GM12878 (cell line): Measurements from ENCODE around the gene IBTK. TPM values are rescaled to one million over a fixed set of nuclear protein-coding genes. Genes with fewer than 3 reads are reported as not detected.

Experiments used
- ATAC-seq: fragments of 200-7000 bp; cut with Tn5 transposase; 3 replicates; pipeline ENCODE4 v1.9.1; 2020; ENCODE audit warnings: mild to moderate bottlenecking, moderate library complexity
- BruUV-seq: library from RNA; stranded (reverse); fragments of 400-500 nt; replicated peaks from 2 replicates; lab custom pipeline; 2021; lab: Mats Ljungman, UMichigan
- CTCF ChIA-PET: fragments of 300-600 bp; sonication (Branson Sonifier 250); formaldehyde crosslinking; extraction: SDS; loops from one replicate; lab custom pipeline; 2021; ENCODE audit warnings: inconsistent platforms; lab: Yijun Ruan, JAX
- POLR2A ChIA-PET: fragments of 350-600 bp; formaldehyde crosslinking; extraction: SDS; loops from one replicate; lab custom pipeline; 2021; ENCODE audit warnings: inconsistent platforms; lab: Charles Lee
- RAD21 ChIA-PET: fragments of 300-600 bp; sonication (Branson Sonifier 250); formaldehyde crosslinking; loops from one replicate; lab custom pipeline; 2023; ENCODE audit warnings: antibody characterized with exemption; ENCODE audit not compliant: unreplicated experiment; lab: Charles Lee
- SMC1A ChIA-PET: fragments of 300-600 bp; sonication (Branson Sonifier 250); formaldehyde crosslinking; loops from one replicate; lab custom pipeline; 2023; ENCODE audit not compliant: unreplicated experiment, uncharacterized antibody; lab: Charles Lee
- DNase-seq: peaks from one replicate; pipeline ENCODE4 v3.0.0-alpha.2; 2011; ENCODE audit warnings: low read depth, low spot score
- FAIRE-seq: peaks from 3 replicates; lab custom pipeline; 2011; peaks lifted over from hg19 to GRCh38; lab: Jason Lieb, UNC
- H2AFZ ChIP-seq: 2 replicates; pipeline ENCODE4 v1.6.0; 2011; ENCODE audit warnings: low read depth, low read length, control low read depth; ENCODE audit not compliant: control insufficient read depth
- H3K27ac ChIP-seq: 2 replicates; pipeline ENCODE4 v1.5.1; 2011; ENCODE audit warnings: control low read depth; ENCODE audit not compliant: control insufficient read depth, insufficient read depth
- H3K27me3 ChIP-seq, 2 experiments: replicated peaks in 1 of 2; 2 replicates each; pipeline versions ENCODE4 v1.6.0 to v1.6.1; 2011; ENCODE audit warnings: low read length in 1 of 2; ENCODE audit not compliant: control insufficient read depth in 2 of 2, insufficient read depth in 2 of 2
- H3K36me3 ChIP-seq, 2 experiments: 2 replicates each; pipeline ENCODE4 v1.5.1; 2011; ENCODE audit warnings: low read length in 1 of 2; ENCODE audit not compliant: control insufficient read depth in 2 of 2, insufficient read depth in 2 of 2
- H3K4me1 ChIP-seq: 2 replicates; pipeline ENCODE4 v1.6.1; 2011; ENCODE audit warnings: mild to moderate bottlenecking, low read length, moderate library complexity, mixed read lengths; ENCODE audit not compliant: control insufficient read depth, insufficient read depth
- H3K4me2 ChIP-seq: 2 replicates; pipeline ENCODE4 v1.6.0; 2011; ENCODE audit warnings: control low read depth; ENCODE audit not compliant: control insufficient read depth, insufficient read depth
- H3K4me3 ChIP-seq: fragments of 200-600 bp; sonication (generic); 2 replicates; pipeline ENCODE4 v1.5.1; 2016
- H3K79me2 ChIP-seq: 2 replicates; pipeline ENCODE4 v1.6.0; 2011; ENCODE audit warnings: low read length; ENCODE audit not compliant: control insufficient read depth, insufficient read depth
- H3K9ac ChIP-seq: 2 replicates; pipeline ENCODE4 v1.8.0; 2011; ENCODE audit warnings: low read length, control low read depth, mixed read lengths; ENCODE audit not compliant: control insufficient read depth, insufficient read depth
- H3K9me3 ChIP-seq: replicated peaks from 3 replicates; pipeline ENCODE4 v1.5.1; 2011; ENCODE audit warnings: mild to moderate bottlenecking, low read length; ENCODE audit not compliant: control insufficient read depth, insufficient read depth
- H4K20me1 ChIP-seq: 2 replicates; pipeline ENCODE4 v1.6.0; 2011; ENCODE audit not compliant: control insufficient read depth, insufficient read depth
- CBX3 ChIP-seq: fragments of 200-600 bp; sonication (generic); IDR thresholded peaks from 2 replicates; pipeline ENCODE4 v1.6.1; 2016; ENCODE audit warnings: low read depth, borderline replicate concordance
- EED ChIP-seq: sonication (generic); IDR thresholded peaks from 2 replicates; pipeline ENCODE4 v1.6.1; 2016; ENCODE audit warnings: antibody characterized with exemption, low read depth
- EGR1 ChIP-seq, 2 experiments: IDR thresholded peaks; 1 replicate in 1 of 2; 2 replicates in 1 of 2; pipeline ENCODE4 v1.6.1; 2011 to 2012; ENCODE audit warnings: low read depth in 2 of 2, low read length in 2 of 2, borderline replicate concordance in 1 of 2, mild to moderate bottlenecking in 1 of 2, moderate library complexity in 1 of 2
- FOXM1 ChIP-seq: IDR thresholded peaks from 2 replicates; pipeline ENCODE4 v1.6.1; 2012; ENCODE audit warnings: low read depth, mild to moderate bottlenecking, inconsistent platforms, low read length, moderate library complexity
- GABPA ChIP-seq: IDR thresholded peaks from 2 replicates; pipeline ENCODE4 v1.6.1; 2014; ENCODE audit warnings: antibody characterized with exemption, low read depth, mild to moderate bottlenecking, inconsistent platforms
- SRF ChIP-seq, 2 experiments: IDR thresholded peaks; 2 replicates each; pipeline ENCODE4 v1.6.1; 2011; ENCODE audit warnings: low read depth in 2 of 2, low read length in 2 of 2, mild to moderate bottlenecking in 1 of 2, moderate library complexity in 1 of 2
- WGBS: methylation state at CpG from one replicate; pipeline ENCODE4 v1.1.6; 2016; ENCODE audit warnings: low lambda C conversion rate; ENCODE audit not compliant: insufficient replicate concordance, insufficient coverage; ENCODE audit errors: missing lambda C conversion rate; 5-methylcytosine and 5-hydroxymethylcytosine counted together
- in situ Hi-C: fragments of 300-500 bp; cut with MboI; formaldehyde crosslinking; loops from 9 replicates; pipeline ENCODE4 v1.14.3; 2018; ENCODE audit warnings: mixed read lengths
- intact Hi-C: fragments of 100-400 bp; cut with micrococcal nuclease; formaldehyde crosslinking; loops from one replicate; pipeline ENCODE4 v1.14.2; 2022; ENCODE audit not compliant: unreplicated experiment
- polyA plus RNA-seq, 11 experiments: library from polyadenylated mRNA; depleted of rRNA in 4 of 11; unstranded in 6 of 11; stranded (reverse) in 5 of 11; fragments of >200 nt; fragmentation: Nextera tagmentation in 4 of 11; fragmentation: Illumina TruSeq in 1 of 11; extraction: Ambion mirVana in 4 of 11; extraction: Trizol in 1 of 11; gene quantifications; 1 replicate in 1 of 11; 2 replicates in 10 of 11; pipeline versions ENCODE4 v1.2.1 to v1.2.3, GENCODE V29; 2011 to 2016; ENCODE audit warnings: inconsistent platforms in 2 of 11, missing spikeins in 2 of 11, low read depth in 1 of 11
- total RNA-seq, 4 experiments: library from RNA; depleted of rRNA in 3 of 4; stranded (reverse); fragments of >200 nt in 3 of 4; fragmentation: Illumina TruSeq in 1 of 4; extraction: Trizol in 1 of 4; gene quantifications; 2 replicates each; pipeline versions ENCODE4 v1.2.1 to v1.2.3, GENCODE V29; 2013 to 2021
- TF ChIP-seq, protein P1 (sequence below): IDR thresholded peaks from 2 replicates; pipeline ENCODE4 v1.6.1; 2011; ENCODE audit warnings: borderline replicate concordance, low read depth, mild to moderate bottlenecking, moderate library complexity, low read length; ENCODE audit not compliant: insufficient read depth, poor library complexity, severe bottlenecking

The IBTK gene
- total and polyA plus RNA-seq, 10 of the 15 experiments (the other 5 are each of a cell fraction or from before 2014, with no cell fraction given) = 12.0 to 32.1 (median 20.9) TPM

DNA sequence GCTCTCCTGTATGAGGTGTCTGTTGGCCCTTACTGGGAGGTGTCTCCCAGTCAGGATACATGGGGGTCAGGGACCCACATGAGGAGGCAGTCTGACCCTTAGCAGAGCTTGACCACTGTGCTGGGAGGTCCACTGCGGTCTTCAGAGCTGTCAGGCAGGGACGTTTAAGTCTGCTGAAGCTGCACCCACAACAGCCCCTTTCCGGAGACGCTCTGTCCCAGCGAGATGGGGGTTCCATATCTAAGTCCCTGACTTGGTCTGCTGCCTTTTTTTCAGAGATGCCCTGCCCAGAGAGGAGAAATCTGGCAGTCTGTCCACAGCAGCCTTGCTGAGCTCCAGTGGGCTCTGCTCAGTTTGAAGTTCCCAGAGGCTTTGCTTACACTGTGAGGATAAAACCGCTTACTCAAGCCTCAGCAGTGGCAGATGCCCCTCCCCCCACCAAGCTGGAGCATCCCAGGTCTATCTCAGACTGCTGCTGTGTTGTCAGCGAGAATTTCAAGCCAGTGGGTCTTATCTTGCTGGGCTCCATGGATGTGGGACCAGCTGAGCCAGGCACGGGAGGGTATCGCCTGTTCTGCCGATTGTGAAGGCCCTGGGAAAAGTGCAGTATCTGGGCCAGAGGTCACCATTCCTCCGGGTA is 36.3 kb upstream of the IBTK start:
- Histone ChIP-seq H3K9ac (no peak overlapping the region), H3K9me3 (no peaks in the 10 kb centered on the region), H2AFZ (no peak overlapping the region), H3K27ac (no peak overlapping the region), H3K27me3 (no peaks in the 10 kb centered on the region), H4K20me1 (no peaks in the 10 kb centered on the region), H3K4me2 (no peak overlapping the region), H3K79me2 (no peaks in the 10 kb centered on the region), H3K4me1 (no peaks in the 10 kb centered on the region), H3K36me3 (no peaks in the 10 kb centered on the region), H3K4me3 (no peak overlapping the region)
- in situ Hi-C loops = no loop called here
- intact Hi-C loops = no loop called here
- BruUV-seq = no TSS peak
- ATAC-seq = no peak
- FAIRE-seq = no peak
- SMC1A ChIA-PET = interaction anchor here (2.2 to 2.8 kb wide), 2 partner anchors 12 to 13 kb away, joined by 8 to 9 read pairs; no protein-coding TSS in a partner anchor
- RAD21 ChIA-PET = no interaction called here
- WGBS = 74% methylated on average over 11 of the region's 11 CpGs
- no peak for DNase-seq
- POLR2A ChIA-PET = no interaction called here
- no peak for TF ChIP-seq CBX3
- TF ChIP-seq SRF (IDR thresholded peaks at IDR 0.05; ENCODE audit: low read depth in 2 of 2, low read length in 2 of 2) = no peak
- no peak for TF ChIP-seq FOXM1
- TF ChIP-seq GABPA = no peak
- TF ChIP-seq EED = no peak
- TF ChIP-seq, protein P1, sequence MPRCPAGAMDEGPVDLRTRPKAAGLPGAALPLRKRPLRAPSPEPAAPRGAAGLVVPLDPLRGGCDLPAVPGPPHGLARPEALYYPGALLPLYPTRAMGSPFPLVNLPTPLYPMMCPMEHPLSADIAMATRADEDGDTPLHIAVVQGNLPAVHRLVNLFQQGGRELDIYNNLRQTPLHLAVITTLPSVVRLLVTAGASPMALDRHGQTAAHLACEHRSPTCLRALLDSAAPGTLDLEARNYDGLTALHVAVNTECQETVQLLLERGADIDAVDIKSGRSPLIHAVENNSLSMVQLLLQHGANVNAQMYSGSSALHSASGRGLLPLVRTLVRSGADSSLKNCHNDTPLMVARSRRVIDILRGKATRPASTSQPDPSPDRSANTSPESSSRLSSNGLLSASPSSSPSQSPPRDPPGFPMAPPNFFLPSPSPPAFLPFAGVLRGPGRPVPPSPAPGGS = no peak
- no peak for TF ChIP-seq EGR1 (IDR thresholded peaks at IDR 0.05; ENCODE audit: borderline replicate concordance in 1 of 2, low read depth in 2 of 2, low read length in 2 of 2)
- CTCF ChIA-PET = interaction anchor here (1.5 kb wide), 1 partner anchor 12 kb away, joined by 5 read pairs; no protein-coding TSS in a partner anchor
